GM18499 (cell line): ENCODE results near the gene TSEN15.

Experiments used
- ATAC-seq: cut with Tn5 transposase; IDR thresholded peaks from one replicate; pipeline ENCODE4 v1.9.1; 2021; ENCODE audit warnings: moderate number of reproducible peaks; ENCODE audit not compliant: insufficient read depth, unreplicated experiment

TSEN15 gene

DNA sequence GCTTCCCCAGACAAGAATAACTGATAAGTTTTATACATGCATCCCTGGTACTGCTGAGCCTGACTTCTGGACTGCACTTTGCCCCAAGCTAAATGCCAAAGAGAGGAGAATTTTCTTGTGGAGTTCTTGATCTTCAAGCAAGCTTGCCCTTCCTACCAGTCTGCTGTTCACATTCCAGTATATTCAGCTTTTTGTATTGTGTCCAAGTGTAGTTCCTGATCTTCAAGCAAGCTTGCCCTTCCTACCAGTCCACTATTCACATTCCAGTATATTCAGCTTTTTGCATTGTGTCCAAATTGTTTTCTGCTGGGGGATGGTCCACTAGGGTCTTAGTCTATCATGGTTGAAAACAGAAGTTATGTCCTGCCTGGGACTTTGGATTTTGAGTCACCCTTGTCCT, 894 bp upstream of the TSEN15 start:
- ATAC-seq: no peak

DNA sequence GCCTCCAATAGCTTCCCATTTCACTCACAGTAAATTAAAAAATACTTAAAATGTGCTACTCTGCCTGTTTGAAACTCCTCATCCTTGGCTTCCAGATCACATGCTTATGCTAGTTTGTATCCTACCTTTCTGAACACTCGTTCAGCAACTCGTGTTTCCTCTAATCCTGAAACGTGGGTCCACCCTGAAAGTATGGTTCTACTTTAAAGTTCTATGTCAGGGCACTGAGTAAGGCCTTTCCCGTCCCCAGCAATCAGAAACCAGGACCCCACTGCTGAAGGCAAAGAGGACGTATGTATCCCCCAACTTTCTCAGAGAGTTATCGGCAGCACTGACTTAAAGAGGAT, 419 bp upstream of the TSEN15 start:
- no peak for ATAC-seq

DNA sequence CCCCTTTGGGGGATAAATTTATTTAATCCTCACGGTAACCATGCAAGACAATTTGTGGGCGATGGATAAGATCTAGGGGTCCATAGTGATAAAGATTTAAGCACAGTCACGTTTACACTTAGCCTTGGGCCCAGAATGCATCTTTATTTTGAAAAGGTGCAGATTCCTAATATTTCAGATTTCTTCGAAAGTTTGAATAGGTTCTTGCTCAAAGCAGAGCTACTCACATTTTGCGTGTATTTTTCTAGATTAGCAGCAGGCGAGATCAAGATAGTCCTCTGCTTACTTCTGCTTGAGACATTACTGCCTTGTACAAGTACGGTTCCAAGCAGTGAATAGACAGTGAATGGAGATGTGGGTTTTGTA, 647 bp downstream of the TSEN15 start:
- ATAC-seq: no peak

DNA sequence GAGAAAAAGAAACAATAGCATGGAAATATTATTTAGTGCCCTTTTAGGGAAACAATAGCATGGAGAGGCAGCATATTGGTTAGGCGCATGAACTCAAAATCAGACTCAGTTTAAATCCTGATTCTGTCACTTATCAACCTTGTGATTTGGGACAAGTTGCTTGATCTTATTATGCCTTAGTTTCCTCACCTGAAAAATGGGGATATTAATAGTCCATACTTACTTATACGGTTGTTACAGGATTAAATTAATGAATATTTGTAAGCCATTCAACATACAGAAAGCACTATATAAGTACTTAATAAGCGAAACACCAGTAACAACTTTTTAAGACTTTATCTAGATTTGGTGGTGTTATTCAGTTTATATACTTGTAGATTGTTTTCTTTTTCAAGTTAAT, 1.2 kb downstream of the TSEN15 start:
- ATAC-seq: no peak

DNA sequence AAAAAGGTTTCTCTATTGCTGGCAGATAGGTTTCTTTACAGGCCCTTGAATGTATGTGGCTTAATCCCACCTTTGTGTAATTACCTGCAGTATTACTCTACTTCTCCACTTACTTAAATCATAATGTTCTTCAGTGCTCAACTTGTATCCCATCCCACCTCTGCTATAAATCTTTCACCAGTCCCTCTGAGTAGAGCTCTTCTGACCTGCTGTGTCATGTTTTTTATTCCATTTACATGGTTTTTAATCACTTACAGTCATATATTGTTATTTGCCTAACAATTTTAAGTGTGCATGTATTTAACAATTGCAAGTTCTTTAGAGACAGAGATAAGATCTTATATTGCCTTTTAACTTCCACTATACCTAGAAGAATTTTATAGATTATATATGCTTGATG, 2.4 kb downstream of the TSEN15 start:
- no peak for ATAC-seq

DNA sequence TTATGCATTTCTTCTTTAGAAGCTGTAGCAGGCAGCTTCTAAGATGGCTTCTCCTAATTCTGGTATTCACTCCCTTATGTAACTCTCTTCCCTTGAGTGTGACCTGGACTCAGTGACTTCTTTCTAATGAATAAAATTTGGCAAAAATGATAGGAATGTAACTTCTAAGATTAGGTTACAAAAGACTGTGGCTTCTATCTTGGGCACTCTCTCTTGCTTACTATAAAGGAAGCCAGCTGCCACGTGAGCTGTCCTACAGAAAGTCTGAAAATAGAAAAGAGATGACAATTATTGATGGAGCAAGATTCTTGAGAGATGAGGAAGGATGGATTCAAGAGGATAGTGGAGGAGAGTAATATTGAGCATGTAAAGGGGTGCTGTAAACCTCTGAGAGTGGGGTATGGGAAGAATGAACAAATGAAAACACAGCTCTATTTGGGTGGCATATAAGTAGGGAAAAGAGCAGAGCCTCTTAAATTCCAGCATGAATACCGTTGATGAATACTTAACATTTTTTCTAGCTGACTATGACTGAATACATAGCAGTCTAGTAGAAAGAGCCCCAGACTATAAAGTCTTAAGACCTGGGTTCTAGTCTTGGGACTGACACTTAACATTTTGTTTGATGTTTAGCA, 5.5 kb downstream of the TSEN15 start:
- no peak for ATAC-seq

DNA sequence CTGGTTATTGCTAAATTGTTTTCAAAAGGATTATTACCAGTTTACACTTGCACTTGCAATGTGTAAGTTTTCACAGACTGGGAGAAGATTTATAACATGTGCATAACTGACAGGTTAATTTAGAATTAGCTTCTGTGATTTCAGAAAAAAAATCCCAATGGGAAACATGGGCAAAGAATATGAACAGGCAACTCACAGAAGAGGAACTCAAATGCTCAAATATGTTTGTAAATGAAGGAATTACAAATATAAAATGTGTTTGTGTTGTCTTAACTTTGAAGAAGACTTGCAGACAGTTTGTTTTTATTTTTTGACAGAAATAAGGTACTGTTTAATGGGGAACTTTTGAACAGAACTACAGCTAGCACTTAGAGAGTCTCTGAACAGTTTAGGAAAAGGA, 8.4 kb downstream of the TSEN15 start:
- no peak for ATAC-seq

DNA sequence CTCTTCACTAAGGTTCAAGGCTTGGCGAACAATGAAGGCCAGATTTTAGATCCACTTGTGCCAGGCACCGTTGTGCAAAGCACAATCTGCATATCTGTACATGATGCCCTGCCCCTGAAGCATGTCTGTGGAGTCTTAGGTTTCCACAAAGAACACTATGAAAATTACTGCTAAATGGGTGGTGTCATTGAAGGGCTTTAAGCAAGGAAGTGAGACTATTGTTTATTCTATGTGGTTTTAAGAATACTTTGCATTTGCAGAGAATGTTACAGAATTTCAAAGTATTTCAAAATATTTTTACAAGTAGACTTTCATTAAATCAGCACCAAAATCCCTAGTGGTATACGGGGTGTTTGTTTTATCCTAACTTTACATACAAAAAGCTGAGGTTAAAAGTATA, 8.8 kb downstream of the TSEN15 start:
- no peak for ATAC-seq

DNA sequence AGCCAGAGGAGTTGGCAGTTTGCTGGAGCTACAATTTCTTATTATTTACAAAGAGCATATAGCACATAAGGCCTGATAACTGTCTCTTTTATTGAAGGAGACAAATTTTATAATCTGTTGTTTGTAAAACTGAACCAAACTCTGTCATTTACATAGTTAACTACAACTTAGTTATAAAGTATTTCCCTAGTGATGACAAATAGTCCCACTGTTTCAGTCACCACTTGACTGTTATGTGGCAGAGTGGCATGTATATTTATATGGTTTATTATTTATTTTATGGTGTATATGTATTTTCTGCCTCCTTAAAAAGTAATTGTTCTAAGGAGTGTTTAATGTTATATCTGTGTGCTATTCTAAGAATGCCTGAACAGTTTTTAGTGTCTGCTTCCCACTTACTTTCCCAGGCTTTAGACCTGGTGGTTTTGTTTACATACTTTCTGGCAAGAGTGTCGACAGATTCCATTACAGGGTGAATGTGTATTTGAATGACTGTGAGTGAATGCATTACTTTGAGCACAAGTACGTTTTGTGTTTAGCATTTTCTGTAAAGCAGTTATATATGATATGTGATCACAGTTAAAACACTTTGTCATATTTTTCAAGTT, 10.0 kb downstream of the TSEN15 start:
- ATAC-seq: no peak

DNA sequence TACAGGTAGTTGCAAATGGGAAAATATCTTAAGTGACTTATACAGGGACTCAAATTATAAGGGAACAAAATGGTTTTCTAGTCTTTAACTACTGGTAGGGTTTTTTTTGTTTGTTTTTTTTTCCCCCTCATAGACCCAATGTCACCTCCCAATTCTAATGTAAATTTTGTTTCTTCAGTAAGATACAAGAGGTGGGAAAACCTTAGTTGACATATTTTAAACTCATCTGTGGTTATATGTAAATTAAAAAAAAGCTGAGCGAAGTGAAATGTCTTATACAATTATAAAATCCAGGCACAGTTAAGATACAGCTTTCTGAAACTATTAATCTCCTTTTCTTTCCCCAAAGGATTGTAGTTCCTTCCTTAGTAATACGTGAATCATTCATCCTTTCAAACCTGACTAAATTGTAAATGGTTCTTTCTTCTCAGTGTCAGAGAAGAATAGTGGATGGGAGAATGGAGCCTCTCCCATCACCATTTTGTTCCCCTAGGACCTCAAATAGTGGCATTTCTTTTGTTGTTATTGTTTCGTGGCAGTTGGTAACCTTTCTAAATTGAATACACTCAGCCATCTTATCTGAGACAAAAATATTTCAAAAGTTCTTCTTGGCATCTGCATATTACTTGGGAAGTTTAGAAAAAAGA, 11.2 kb downstream of the TSEN15 start:
- ATAC-seq: no peak

DNA sequence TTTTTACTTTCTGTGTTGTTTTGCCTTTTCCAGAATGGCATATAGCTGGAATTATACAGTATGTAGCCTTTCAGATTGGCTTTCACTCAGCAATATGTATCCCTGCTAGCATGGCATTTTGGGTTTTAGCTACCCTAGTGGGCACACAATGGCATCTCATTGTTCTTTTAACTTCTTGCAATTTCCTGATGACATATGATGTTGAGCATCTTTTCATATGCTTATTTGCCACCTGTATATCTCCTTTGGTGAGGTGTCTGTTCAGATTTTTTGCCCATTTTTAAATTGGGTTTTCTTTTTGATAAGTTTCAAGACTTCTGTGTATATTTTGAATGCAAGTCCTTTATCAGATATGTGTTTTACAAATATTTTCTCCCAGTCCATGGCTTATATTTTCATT, 14.0 kb downstream of the TSEN15 start:
- no peak for ATAC-seq

DNA sequence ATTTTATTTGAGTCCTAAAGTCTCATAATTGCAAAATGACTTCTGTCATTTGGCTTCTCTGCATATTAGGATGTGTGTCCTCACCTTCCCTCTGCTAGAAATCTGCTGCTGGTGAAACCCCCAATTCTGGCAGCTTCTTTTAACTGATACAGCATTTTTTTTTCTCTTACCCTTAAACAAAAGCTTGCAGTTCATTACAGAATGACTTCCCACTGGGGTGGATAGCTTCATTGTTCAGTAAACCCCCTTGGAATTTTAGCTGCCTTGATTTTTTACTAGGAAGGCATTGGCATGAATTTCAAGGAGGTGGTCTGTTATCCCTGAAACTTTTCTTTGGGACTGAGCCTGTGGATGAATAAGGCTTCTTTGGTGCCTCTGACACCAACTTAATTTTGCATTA, 16.8 kb downstream of the TSEN15 start:
- ATAC-seq: no peak

DNA sequence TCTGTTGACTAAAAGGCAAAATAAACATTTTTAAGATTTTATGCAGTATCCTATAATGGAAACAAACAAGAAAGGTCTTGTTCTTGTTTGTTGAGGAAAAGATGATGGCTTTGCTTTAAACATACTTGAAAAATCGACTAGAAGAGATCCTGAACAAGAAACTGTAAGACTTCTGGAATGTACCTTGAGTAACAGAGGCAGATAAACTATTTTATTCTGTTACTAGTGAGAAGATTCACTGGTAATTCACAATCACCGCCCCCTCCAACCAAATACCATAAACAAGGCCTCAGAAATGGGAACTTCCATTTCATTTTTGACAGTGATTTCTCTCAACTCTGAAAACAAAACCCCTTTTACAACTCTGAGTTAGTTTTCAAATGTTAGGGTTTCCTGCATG, 18.1 kb downstream of the TSEN15 start:
- no peak for ATAC-seq

DNA sequence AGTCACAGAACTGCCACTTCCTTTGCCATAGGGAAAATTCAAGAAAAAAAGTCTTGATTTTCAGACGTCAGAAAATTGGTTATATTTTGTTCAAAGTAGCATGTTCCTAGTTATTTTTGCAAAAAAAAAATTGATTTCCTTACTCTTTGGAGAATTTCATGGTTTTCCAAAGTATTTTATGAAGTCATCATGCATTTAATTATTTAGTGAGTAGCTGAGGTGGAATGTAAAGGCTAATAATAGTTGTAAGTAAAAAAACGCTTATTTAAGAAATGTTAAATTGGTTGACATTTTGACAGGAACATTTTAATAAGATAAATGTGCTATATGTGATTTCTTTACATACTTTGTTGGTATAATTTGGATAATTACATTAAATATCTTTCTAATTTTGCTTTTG, 20.8 kb downstream of the TSEN15 start:
- ATAC-seq: no peak

DNA sequence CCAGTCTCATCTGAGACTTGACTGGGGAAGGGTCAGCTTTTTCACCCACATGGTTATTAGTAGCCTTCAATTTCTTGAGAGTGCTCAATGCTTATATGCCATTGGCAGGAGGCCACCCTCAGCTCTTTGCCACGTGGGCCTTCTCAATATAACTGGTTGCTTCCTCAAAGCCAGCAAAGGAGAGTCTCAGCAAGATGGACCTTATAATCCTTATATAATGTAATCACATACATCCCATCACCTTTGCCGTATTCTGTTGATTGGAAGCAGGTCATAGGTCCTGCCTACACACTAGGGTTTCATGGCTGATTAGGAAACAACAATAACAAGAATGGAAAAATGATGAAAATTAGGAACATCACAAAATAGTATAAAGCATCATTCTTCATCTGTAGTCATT, 22.9 kb downstream of the TSEN15 start:
- no peak for ATAC-seq

DNA sequence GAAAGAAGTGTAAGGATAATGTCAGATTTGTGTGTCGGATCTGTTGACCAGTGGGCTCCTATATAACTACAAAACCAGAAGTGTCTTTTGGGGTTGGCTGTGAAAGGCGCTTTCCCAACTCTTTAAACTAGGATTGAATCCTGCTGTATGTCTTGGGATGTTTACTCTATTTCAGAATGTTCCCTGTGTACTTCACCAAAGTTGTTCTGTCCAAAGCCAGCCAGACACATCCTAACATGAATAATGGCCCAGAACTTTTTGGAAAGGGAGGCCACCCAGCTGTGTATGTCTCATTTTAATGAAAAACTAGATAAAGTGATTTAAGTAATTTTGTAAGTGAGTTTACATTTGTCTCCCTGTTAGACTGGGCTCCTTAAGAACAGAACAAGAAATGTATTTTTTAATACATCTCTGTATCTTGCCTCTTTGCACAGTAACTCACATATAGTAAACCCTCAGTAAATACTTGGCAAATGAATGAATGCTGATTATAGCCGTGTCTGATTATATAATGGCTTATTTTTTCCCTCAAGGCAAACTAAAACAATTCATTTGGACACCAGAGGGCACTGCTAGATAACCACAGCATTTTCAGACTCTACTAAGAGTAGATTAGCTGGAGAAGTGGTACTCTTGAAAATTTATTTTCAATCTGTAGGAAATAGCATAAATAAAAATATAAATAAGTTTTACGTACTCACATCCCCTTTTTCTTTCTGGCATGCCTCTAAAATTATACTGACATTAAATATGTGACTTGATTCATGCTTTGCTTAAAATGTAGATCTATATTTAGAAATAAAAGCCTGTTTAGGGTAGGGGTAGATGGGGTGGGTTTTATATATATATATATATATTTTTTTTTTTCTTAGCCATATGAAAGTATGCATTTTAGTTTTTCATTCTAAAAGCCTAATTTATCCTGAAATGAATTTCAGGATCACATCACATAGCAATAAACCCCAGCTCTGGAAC, 23.8 kb downstream of the TSEN15 start:
- no peak for ATAC-seq

DNA sequence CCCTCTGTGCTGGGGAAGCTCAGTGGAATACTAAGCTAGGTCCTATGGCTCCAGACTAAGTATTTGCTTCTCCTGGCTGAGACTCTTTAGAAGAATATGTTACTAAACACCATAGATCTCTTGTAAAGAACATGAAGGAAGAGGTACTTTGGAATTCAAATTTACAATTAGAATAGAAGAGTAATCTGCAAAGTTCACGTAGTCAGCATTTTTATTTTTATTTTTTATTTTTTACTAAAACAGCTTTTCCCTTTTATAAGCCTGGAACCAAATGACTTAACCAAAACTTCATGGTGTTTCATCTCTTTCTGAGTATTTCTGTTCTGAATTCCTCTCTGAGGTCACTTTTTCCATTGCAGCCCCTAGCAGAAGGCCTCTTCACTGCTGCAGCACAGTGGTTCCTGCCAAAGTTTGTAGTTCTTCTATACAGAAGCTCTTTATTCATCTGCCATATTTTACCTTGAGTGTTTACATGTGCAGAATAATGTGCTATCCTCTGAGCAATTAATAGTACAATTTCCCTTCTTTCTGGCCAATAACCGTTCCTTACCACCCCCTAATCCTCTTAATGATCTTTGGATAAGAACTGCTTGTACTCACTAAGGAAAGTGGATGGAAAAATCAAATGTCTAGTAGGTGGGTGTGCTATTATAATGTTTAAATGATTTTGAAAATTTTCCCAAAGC, 27.2 kb downstream of the TSEN15 start:
- ATAC-seq: no peak

DNA sequence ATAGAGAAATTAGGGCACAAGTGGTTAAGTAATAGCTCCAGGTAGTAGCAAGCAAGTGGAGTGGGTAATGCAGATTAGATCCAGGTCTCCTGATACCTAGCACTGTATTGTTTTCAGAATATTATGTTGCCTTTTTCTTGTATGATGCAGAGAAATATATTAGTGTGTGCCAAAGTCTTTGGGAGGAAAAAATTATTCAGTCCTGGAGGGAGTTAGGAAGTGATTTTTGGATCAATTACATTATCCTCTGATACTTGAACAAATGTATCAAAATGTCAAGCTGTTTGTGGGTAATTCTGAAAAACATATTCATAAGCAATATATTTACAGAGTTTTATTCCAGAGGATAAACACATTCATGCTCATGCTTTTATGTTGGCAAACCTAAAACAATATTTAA, 28.8 kb downstream of the TSEN15 start:
- ATAC-seq: no peak

DNA sequence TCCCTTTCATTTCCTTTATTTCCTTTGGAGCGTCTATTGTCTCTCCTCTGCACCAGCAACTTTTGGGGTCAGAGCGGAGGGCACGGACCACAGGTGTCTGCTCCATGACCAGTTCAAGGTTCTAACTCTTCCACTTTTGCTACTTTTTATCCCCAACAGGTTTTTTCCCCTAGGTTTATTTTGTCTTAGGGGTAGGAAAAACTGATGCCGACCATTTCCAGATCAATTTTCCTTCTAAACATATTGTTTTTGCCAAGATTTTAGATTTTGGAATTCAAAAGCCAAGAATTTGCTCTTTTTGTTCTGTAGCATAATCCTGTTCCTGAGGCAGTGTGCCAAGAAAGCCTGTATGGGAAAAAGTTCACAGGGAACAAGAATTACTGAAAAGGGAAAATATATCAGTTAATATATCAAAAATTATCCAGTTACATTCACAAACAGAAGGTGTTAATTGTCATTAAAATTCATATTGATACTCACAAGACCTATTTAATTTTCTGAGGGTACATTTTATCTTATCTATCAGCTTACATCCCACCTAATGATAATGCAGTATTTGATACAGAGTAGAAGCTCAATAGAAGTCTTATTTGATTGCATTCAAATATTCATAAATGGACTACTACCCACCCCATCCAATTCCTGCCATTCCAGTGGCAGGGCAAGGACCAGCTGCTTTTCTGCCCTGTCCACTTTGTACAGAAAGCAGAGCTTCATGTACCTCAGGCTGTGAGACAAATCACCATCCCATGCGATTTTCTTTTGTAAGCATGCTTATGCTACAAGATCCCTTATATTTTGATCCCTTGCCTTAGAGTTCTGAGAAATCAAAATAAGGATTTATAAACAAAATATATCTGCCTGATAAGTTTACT, 31.2 kb downstream of the TSEN15 start:
- ATAC-seq: no peak

DNA sequence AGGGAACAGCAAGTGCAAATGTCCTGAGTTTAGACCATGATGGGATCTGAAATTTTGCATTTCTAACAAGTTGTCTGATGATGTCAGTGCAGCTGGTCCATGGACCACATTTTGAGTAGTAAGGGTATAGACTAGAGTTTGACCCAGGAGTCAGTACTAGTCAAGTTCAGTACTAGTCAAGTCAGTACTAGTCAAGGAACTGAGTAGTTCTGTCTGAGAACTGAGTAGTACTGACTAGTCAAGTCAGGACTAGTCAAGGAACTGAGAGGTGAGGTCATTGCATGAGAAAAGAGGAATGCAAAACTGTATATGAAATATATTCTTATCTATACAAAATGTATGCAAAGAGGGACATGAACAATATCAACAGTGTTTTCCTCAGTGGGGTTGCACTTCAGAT, 34.1 kb downstream of the TSEN15 start:
- no peak for ATAC-seq
